ENCODE results near the gene CHRNA9.

DNA sequence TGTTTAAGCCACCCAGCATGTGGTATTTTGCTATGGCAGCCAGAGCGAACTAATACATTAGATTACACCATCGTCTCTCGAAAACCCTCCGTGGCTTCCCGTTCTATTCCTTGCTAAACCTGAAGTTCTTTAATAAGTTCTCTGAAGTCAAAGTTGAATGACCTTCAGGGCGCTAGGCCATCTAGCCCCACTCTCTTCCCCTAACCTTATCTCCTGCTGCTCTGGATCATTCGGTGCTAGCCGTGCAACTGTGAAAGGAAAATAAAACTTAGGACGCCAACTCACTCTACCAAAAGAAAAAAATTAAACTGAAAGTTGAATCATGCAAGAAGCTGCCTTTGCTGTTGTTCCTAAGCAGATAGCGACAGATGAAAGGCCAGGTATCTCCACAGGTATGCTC is 40.0 kb downstream of the CHRNA9 start:
- TF ChIP-seq, protein P1, sequence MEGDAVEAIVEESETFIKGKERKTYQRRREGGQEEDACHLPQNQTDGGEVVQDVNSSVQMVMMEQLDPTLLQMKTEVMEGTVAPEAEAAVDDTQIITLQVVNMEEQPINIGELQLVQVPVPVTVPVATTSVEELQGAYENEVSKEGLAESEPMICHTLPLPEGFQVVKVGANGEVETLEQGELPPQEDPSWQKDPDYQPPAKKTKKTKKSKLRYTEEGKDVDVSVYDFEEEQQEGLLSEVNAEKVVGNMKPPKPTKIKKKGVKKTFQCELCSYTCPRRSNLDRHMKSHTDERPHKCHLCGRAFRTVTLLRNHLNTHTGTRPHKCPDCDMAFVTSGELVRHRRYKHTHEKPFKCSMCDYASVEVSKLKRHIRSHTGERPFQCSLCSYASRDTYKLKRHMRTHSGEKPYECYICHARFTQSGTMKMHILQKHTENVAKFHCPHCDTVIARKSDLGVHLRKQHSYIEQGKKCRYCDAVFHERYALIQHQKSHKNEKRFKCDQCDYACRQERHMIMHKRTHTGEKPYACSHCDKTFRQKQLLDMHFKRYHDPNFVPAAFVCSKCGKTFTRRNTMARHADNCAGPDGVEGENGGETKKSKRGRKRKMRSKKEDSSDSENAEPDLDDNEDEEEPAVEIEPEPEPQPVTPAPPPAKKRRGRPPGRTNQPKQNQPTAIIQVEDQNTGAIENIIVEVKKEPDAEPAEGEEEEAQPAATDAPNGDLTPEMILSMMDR (conservative IDR thresholded peaks at IDR 0.05; ENCODE audit: low read length), result no peak
- TF ChIP-seq EZH2phosphoT487 (IDR thresholded peaks at IDR 0.05; ENCODE audit: borderline replicate concordance, low read depth, low read length), result no peak
